IMR-90 (cell line): ENCODE data around the gene PDCD10.

Experiments
- BHLHE40 ChIP-seq: fragments of 150-350 bp; IDR thresholded peaks from 2 replicates; pipeline ENCODE4 v1.6.1; 2016; ENCODE audit warnings: mild to moderate bottlenecking, low read depth, low read length
- CEBPB ChIP-seq: IDR thresholded peaks from 2 replicates; pipeline ENCODE4 v1.6.1; 2012; ENCODE audit warnings: low read depth, low read length, improper control_type of control experiment
- CHD1 ChIP-seq: IDR thresholded peaks from 2 replicates; pipeline ENCODE4 v1.6.1; 2012; ENCODE audit warnings: low read depth, low read length, improper control_type of control experiment
- ELK1 ChIP-seq: fragments of 150-350 bp; IDR thresholded peaks from 2 replicates; pipeline ENCODE4 v1.6.1; 2016; ENCODE audit warnings: low read depth, mild to moderate bottlenecking, low read length, moderate library complexity, borderline replicate concordance
- MAFK ChIP-seq: IDR thresholded peaks from 2 replicates; pipeline ENCODE4 v1.6.1; 2012; ENCODE audit warnings: low read depth, low read length, improper control_type of control experiment
- MXI1 ChIP-seq: IDR thresholded peaks from 2 replicates; pipeline ENCODE4 v1.6.1; 2012; ENCODE audit warnings: low read depth, mild to moderate bottlenecking, low read length, moderate library complexity, borderline replicate concordance
- NFE2L2 ChIP-seq: fragments of 150-350 bp; IDR thresholded peaks from 2 replicates; pipeline ENCODE4 v1.6.1; 2016; ENCODE audit warnings: low read depth, mild to moderate bottlenecking, low read length
- POLR2A ChIP-seq: IDR thresholded peaks from 2 replicates; pipeline ENCODE4 v1.6.1; 2012; ENCODE audit warnings: mild to moderate bottlenecking, low read depth, low read length
- RAD21 ChIP-seq: IDR thresholded peaks from 2 replicates; pipeline ENCODE4 v1.6.1; 2012; ENCODE audit warnings: low read length, improper control_type of control experiment
- RCOR1 ChIP-seq: IDR thresholded peaks from 2 replicates; pipeline ENCODE4 v1.6.1; 2012; ENCODE audit warnings: mild to moderate bottlenecking, low read length, improper control_type of control experiment; ENCODE audit not compliant: insufficient replicate concordance
- RFX5 ChIP-seq: IDR thresholded peaks from 2 replicates; pipeline ENCODE4 v1.8.0; 2012; ENCODE audit warnings: low read depth, mild to moderate bottlenecking, low read length, moderate library complexity
- SMC3 ChIP-seq: fragments of 150-350 bp; IDR thresholded peaks from 2 replicates; pipeline ENCODE4 v1.6.1; 2016; ENCODE audit warnings: low read depth, mild to moderate bottlenecking, antibody characterized with exemption, low read length, moderate library complexity
- USF2 ChIP-seq: fragments of 150-350 bp; IDR thresholded peaks from 2 replicates; pipeline ENCODE4 v1.6.1; 2017; ENCODE audit warnings: mild to moderate bottlenecking, antibody characterized with exemption, low read length, low read depth
- TF ChIP-seq, protein P1 (sequence below): conservative IDR thresholded peaks from 2 replicates; pipeline ENCODE4 v1.5.1; 2012; ENCODE audit warnings: mild to moderate bottlenecking, low read depth, low read length, improper control_type of control experiment

- TF ChIP-seq, protein P1, sequence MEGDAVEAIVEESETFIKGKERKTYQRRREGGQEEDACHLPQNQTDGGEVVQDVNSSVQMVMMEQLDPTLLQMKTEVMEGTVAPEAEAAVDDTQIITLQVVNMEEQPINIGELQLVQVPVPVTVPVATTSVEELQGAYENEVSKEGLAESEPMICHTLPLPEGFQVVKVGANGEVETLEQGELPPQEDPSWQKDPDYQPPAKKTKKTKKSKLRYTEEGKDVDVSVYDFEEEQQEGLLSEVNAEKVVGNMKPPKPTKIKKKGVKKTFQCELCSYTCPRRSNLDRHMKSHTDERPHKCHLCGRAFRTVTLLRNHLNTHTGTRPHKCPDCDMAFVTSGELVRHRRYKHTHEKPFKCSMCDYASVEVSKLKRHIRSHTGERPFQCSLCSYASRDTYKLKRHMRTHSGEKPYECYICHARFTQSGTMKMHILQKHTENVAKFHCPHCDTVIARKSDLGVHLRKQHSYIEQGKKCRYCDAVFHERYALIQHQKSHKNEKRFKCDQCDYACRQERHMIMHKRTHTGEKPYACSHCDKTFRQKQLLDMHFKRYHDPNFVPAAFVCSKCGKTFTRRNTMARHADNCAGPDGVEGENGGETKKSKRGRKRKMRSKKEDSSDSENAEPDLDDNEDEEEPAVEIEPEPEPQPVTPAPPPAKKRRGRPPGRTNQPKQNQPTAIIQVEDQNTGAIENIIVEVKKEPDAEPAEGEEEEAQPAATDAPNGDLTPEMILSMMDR = no peak
- no peak for TF ChIP-seq USF2
- no peak for TF ChIP-seq RFX5
- TF ChIP-seq MAFK = no peak
- TF ChIP-seq POLR2A = no peak
- TF ChIP-seq NFE2L2 = no peak
- TF ChIP-seq MXI1 = no peak
- no peak for TF ChIP-seq RCOR1
- no peak for TF ChIP-seq BHLHE40
- TF ChIP-seq RAD21 = no peak
- no peak for TF ChIP-seq SMC3
- no peak for TF ChIP-seq CEBPB
- no peak for TF ChIP-seq ELK1
- no peak for TF ChIP-seq CHD1
Measured at GRCh38 chr3:167666563-167666962, 68.1 kb downstream of the PDCD10 start.
